Femur (tissue), 1 donor: ENCODE data around the gene GPC6.
A peak's percentile ranks its signal among the peaks of the same experiment; 100 is the strongest.
"Not testable (repeated sequence)": the region's sequence is repeated elsewhere in the genome, so short reads cannot be mapped to it uniquely, and the experiment has no call there.

Experiments
- DNase-seq: peaks from one replicate; pipeline ENCODE4 v3.0.0-alpha.2; 2017

The GPC6 gene

GRCh38 chr13:94192431-94192975, 965.9 kb downstream of the GPC6 start:
- DNase-seq, result no peak

GRCh38 chr13:94195715-94196114, 969.1 kb downstream of the GPC6 start:
- no peak for DNase-seq

GRCh38 chr13:94196413-94196812, 969.8 kb downstream of the GPC6 start:
- DNase-seq, result no peak

GRCh38 chr13:94198681-94199080, 972.1 kb downstream of the GPC6 start:
- DNase-seq, result no peak

DNA sequence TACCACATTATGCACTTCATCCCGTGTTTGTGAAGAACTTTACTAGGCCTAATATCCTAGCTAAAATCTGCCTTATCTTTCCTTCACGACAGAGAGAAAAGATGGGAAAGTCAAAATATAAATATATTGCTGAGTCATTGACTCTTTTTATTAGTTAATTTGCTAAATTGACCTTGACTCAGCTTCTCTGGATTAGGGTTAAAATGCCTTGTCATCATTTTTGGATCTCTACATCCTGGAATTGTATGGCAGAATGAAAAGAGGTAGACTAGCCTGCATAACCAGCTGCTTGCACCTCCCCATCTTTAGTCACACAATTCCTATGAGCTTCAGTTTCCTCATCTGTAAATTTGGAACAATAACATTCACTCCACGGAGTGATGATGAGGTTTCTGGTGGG, 972.5 kb downstream of the GPC6 start:
- no peak for DNase-seq

GRCh38 chr13:94201022-94201421, 974.4 kb downstream of the GPC6 start:
- DNase-seq, result no peak

DNA sequence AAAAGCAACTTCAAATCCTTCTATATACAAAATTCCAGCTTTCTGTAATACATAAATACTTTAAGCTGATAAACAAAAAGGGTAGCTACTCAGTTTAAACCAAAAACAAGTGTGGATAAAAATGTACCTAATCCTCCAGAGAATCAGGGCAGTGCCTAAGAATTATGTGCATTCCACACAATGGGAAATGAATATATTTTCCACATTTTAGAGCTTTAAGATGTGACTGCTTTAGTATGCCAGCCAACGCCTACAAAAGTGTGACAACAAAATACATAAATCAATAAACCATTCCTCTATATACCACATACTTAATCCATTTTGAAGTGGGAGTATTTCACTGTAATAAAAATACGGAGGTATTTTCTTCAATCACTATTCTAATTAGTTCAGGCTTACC, 977.6 kb downstream of the GPC6 start:
- no peak for DNase-seq

GRCh38 chr13:94204946-94205345, 978.3 kb downstream of the GPC6 start:
- no peak for DNase-seq

- no peak for DNase-seq
Observed at GRCh38 chr13:94205896-94206295, 979.3 kb downstream of the GPC6 start.

GRCh38 chr13:94209117-94209516, 982.5 kb downstream of the GPC6 start:
- no peak for DNase-seq

DNA sequence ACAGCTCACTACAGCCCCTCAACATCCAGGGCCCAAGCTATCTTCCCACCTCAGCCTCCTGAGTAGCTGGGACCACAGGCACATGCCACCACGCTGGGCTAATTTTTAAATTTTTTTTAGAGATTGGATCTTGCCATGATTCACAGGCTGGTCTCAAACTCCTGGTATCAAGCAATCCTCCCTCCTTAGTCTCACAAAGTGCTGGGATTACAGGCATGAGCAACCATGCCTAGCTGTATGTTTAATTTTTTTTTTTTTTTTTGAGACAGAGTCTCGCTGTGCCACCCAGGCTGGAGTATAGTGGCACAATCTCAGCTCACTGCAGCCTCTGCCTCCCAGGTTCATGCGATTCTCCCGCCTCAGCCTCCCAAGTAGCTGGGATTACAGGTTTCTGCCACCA, 983.3 kb downstream of the GPC6 start:
- DNase-seq, result not testable (repeated sequence)

GRCh38 chr13:94210816-94211215, 984.2 kb downstream of the GPC6 start:
- no peak for DNase-seq

DNA sequence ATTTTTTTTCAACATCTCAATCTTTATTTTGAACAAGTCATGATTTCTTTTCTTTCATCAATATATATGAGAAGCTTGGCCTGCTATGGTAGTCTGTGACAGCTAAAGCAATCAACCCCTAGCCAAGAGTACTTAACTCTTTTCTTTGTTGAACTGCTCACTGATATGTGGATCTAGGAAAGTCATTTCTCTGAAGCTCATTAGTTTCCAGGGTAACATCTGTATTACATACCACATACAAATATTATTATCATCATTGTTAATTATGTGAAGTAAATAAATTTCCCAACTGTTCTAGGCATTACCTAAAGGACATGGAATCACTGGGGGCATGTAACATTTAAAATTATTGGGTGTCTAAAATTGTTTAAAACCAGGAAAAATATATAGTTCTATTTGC, 985.6 kb downstream of the GPC6 start:
- no peak for DNase-seq

DNA sequence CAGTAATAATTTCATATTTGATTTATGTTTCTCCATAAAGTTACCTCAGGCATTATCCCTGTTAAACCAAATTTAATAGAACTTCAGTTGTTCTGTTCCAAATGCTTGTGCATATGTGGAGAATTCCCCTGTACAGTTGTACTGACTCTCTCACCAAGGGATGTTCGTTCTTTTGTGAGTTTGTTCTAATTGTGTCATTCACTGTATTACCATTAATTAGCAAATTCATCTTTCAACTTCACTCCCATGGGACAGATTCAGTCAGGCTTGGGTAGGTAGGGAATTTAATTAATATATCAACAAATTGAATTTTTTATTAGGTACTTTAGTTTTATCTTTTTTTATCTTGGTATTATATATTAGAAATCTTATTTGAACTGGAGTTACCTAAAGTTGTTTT, 987.5 kb downstream of the GPC6 start:
- DNase-seq, result no peak

DNA sequence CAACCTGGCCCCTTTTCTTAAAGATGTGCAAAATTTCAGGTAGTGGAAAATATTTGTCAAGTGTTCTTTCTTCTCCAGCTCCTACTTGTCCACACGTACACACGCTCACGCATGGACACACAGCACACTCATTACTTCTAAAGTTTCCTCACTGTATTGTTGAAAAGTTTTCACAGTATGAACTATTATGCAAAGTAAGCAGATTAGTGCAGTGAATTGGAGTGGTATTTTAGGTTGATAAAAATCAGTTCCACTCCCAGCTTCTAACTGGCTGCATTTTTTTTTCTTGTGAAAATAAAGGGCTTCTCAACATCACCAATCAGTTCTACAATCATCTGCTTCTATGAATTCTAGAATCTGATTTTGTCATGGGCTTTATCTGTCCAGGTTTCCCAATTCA, 988.4 kb downstream of the GPC6 start:
- DNase-seq, result no peak

DNA sequence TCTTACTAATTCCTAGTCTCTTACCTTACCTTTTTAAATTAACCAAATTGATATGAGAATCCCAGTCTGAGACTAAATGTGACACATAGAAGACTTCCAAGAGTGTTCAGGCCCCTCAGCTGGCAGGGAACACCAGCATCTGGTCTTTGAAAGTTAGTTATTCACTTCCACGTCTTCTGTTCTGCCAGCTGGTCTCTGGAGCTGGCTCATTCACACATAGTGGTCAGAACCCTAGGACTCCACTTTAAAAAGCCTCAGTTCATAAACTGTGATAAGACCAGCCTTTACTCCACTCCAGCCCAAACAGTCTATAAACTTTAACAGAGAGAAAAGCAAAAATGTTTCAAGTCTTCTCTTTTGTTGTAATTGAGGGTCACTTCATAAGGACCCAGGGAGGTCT, 989.9 kb downstream of the GPC6 start:
- no peak for DNase-seq

DNA sequence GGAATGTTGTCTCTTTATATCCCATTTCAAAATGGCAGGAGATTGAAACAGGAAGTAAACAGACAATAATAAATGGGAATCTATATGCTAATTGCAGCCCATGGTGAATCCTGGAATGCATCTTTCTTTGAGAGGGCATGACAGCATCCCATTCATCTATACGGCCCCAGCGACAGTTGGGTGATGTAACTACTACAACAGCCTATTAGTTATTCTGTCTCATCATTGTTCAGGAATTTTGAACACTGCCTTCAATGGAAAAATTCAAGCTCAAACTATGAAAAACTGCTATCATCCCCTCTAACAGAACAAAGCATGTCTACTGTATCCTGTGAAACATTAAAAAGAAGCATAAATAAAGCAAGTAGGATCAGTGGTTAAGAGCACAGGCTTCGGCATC, 990.8 kb downstream of the GPC6 start:
- no peak for DNase-seq

DNA sequence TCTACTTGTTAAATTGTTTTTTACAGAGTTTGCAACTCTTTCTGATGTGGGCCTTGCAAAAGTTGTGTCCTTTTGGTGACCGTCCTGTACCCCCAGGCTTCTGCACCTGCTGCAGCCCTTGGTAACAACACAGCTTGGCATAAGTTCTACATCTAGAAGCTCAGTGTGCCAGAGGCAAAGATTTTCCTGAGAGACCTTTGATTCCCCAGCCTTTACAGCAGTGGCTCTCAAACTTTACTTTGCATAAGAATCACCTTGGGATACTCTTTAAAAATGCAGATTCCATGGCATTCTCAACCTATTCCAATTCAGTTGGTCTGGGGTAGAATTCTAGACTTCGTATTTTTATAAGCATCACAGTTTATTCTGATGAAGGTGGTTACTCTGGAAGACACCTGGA, 991.9 kb downstream of the GPC6 start:
- no peak for DNase-seq

GRCh38 chr13:94218951-94219350, 992.3 kb downstream of the GPC6 start:
- DNase-seq, result no peak

- no peak for DNase-seq
Observed at GRCh38 chr13:94224670-94225069, 998.1 kb downstream of the GPC6 start.

- DNase-seq, result no peak
Observed at GRCh38 chr13:94227255-94227879, 1000.8 kb downstream of the GPC6 start.

GRCh38 chr13:94228763-94229162, 1002.2 kb downstream of the GPC6 start:
- DNase-seq, result no peak

- no peak for DNase-seq
Observed at GRCh38 chr13:94232161-94232950, 1005.7 kb downstream of the GPC6 start.

DNA sequence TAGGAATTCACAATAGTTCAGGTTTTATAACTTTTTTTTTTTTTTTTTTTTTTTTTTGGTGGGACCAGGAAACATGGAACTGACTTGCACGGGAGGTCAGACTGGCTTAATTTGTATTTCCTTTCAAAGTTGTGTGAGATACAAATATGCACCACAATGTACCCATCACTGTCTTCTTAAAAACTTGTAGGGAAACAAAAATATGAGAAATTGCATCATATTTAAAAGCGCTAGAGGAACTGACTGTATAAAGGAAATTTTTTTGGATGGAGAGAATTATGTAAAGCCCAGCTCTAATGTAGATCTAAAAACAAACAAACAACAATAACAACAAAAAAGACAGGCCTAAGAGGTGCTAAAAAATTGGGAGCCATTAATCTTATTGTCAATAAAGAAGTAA, 1006.3 kb downstream of the GPC6 start:
- DNase-seq, result no peak

DNA sequence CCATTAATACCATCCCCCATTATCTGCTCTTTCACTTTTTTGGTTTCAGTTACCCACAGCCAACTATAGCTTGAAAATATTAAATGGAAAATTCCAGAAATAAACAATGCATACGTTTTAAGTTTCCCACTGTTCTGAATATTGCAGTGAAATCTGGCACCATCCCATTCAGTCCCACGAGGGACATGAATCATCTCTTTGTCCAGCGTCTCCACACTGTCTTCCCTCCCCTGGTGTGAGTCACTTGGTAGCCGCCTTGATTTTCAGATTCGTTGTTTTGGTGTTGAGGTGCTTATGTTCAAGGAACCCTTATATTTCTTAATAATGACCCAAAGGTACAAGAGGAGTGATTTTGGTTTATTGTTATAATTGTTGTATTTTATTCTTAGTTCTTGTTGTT, 1006.8 kb downstream of the GPC6 start:
- DNase-seq, result peak; percentile 48
